Astrocyte of the cerebellum (primary cell): Measurements from ENCODE around the gene P2RX2.

Experiments used
- DNase-seq: peaks from one replicate; pipeline ENCODE4 v3.0.0-alpha.2; 2011; ENCODE audit warnings: low read depth
- H3K4me3 ChIP-seq: 2 replicates; pipeline ENCODE4 v1.5.1; 2011; ENCODE audit warnings: mild to moderate bottlenecking, low read depth, low read length, moderate library complexity
- in situ Hi-C: cut with HindIII; loops from 2 replicates; pipeline ENCODE4 v1.10.0; 2017; ENCODE audit warnings: low sequenced_read_pairs
- TF ChIP-seq, protein P1 (sequence below): IDR thresholded peaks from 2 replicates; pipeline ENCODE4 v1.5.1; 2012; ENCODE audit warnings: low read length, low read depth, moderate library complexity, mild to moderate bottlenecking; ENCODE audit errors: missing control alignments

P2RX2 gene

DNA sequence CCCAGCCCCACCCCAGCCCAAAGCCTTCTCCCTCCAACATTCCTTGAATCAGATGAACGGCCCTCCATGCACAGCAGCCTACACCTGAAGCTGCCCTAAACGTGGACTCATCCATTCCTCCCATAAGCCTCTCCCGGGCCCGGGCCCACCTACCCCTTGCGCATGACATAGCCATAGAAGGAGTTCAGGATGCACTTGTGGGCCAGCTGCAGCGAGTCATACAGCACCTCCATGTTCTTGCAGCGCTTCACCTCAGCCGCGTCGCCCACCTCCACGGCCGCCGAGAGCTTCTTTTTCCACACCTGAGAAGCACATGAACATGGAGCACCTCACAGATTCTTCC is 46.5 kb downstream of the P2RX2 start:
- H3K4me3 ChIP-seq: no peak overlapping the region
- in situ Hi-C loops: no loop called here
- DNase-seq: no peak
- TF ChIP-seq, protein P1, sequence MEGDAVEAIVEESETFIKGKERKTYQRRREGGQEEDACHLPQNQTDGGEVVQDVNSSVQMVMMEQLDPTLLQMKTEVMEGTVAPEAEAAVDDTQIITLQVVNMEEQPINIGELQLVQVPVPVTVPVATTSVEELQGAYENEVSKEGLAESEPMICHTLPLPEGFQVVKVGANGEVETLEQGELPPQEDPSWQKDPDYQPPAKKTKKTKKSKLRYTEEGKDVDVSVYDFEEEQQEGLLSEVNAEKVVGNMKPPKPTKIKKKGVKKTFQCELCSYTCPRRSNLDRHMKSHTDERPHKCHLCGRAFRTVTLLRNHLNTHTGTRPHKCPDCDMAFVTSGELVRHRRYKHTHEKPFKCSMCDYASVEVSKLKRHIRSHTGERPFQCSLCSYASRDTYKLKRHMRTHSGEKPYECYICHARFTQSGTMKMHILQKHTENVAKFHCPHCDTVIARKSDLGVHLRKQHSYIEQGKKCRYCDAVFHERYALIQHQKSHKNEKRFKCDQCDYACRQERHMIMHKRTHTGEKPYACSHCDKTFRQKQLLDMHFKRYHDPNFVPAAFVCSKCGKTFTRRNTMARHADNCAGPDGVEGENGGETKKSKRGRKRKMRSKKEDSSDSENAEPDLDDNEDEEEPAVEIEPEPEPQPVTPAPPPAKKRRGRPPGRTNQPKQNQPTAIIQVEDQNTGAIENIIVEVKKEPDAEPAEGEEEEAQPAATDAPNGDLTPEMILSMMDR: no peak

DNA sequence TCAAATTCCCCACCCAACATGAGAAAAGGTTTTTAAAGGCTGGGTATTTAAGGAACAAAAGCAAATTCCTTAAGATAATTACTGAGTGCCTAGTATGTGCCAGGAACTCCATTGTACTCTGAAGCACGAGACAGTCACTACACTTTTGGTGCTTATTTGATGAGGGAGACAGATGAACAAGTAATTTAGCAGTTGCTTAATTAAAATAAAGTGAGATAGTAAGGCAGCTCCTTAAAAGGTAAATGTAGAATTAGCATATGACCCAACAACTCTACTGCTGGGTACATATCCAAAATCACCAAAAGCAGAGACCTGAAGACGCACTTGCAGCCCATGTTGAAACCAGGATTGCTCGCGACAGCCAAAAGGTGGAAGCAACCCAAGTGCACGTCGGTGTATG is 47.2 kb downstream of the P2RX2 start:
- in situ Hi-C loops: no loop called here
- no peak overlapping the region for H3K4me3 ChIP-seq
- TF ChIP-seq, protein P1: no peak
- DNase-seq: no peak

DNA sequence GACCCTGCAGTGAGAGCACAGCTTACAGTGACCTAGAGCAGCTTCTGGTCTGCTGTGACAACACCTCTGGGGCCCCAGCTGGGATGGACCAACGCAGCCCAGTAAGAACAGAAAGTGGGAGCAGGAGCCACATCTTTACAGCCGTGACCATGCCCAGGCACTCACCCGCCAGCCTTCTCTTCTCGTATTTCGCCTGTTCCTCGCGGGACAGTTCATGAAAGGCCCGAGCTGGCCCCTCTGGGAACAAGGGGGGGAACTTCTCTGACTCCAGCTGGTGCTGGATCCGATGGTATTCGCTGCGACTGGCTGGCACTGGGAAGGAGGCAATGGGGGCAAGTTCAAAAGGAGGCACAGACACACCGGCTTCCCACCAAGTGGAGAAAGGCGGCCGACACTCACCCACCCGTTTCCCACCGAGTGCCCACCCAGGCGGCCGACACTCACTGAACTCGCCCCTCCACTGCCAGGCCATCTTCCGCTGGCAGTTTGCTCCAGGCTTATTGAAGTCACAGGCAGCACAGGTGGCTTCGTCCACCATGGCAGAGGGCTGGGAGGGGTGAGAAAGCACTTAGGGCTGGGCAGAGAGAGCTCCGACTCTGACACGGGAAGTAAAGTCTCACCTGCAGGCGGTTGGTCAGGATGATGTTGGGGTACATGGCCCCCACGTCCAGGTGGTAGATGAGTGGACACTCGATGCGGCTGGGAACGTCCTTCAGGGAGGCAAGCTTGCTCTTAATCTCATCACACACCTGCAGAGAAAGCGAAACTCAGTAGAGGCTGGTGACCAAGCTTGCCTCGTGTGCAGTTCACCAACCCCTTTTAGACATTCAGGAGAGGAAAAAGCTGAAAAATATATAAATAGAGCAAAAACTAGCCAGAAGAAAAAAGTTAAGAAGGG is 49.9 kb downstream of the P2RX2 start:
- H3K4me3 ChIP-seq: no peak overlapping the region
- TF ChIP-seq, protein P1: no peak
- DNase-seq: no peak
- in situ Hi-C loops: no loop called here

DNA sequence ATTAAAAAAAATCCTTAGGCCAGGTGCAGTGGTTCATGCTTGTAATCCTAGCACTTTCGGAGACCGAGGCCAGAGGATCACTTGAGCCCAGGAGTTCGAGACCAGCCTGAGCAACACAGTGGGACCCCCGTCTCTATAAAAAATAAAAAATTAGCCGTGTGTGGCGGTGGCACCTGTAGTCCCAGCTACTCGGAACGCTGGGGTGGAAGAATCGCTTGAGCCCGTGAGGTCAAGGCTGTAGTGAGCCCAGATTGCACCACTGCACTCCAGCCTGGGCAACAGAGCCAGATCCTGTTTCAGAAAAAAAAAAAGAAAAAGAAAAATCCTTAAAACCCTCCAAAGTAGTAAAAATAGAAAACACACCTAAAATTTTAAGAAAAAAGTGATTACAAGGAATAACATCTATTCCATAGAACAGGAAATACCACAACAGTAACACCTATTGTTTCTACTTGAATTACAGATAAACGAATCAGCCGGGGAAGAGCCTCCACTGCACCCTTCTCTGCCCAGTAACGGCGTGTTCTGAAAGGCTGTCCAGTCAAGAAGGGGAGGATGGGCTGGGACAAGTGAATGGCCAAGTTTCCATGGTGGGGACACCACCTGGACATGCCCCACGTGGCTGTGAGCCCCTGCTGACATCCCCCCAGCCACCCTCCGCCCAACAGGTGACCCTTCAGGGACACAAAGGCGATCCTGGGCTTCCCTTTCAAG is 50.7 kb downstream of the P2RX2 start:
- in situ Hi-C loops: no loop called here
- TF ChIP-seq, protein P1: no peak
- H3K4me3 ChIP-seq: no peak overlapping the region
- DNase-seq: no peak
